SJSA1 (cell line): Measurements from ENCODE around the gene SS18L1. TPM values are rescaled to one million over a fixed set of nuclear protein-coding genes. Genes with fewer than 3 reads are reported as not detected.

Experiments
- DNase-seq, 2 experiments: peaks; one replicate each; pipeline ENCODE4 v3.0.0-alpha.2; 2015 to 2020; ENCODE audit warnings: low spot score in 2 of 2, low read depth in 1 of 2
- H3K27ac ChIP-seq: fragments of 250-450 bp; sonication (Bioruptor Pico); 2 replicates; pipeline ENCODE4 v1.5.1; 2020; ENCODE audit warnings: mild to moderate bottlenecking, moderate library complexity
- H3K27me3 ChIP-seq: fragments of 250-450 bp; sonication (Bioruptor Pico); replicated peaks from 2 replicates; pipeline ENCODE4 v1.5.1; 2020; ENCODE audit warnings: mild to moderate bottlenecking, moderate library complexity
- H3K36me3 ChIP-seq: fragments of 250-450 bp; sonication (Bioruptor Pico); 2 replicates; pipeline ENCODE4 v1.5.1; 2020; ENCODE audit warnings: mild to moderate bottlenecking
- H3K4me1 ChIP-seq: fragments of 250-450 bp; sonication (Bioruptor Pico); replicated peaks from 2 replicates; pipeline ENCODE4 v1.6.1; 2021; ENCODE audit warnings: mild to moderate bottlenecking
- H3K4me3 ChIP-seq: fragments of 250-450 bp; sonication (Bioruptor Pico); 2 replicates; pipeline ENCODE4 v1.5.1; 2020; ENCODE audit warnings: mild to moderate bottlenecking
- H3K9me3 ChIP-seq: fragments of 250-450 bp; sonication (Bioruptor Pico); replicated peaks from 2 replicates; pipeline ENCODE4 v1.5.1; 2020; ENCODE audit warnings: mild to moderate bottlenecking
- total RNA-seq: library from RNA; depleted of rRNA; stranded (reverse); fragments of >200 nt; shearing (Covaris generic); gene quantifications from 2 replicates; pipeline ENCODE4 v1.2.3, GENCODE V29; 2014

Gene SS18L1
- total RNA-seq, 1 experiment from 2014 or later, result 14.2 TPM

- no peaks in the 10 kb centered on the region for H3K9me3 ChIP-seq
- H3K27me3 ChIP-seq, result no peaks in the 10 kb centered on the region
- H3K27ac ChIP-seq, result no peak overlapping the region
- H3K4me3 ChIP-seq, result no peak overlapping the region
- no peak for DNase-seq
- no peaks in the 10 kb centered on the region for H3K4me1 ChIP-seq
- H3K36me3 ChIP-seq, result peaks cover 25% of the 10 kb centered on the region
Measured at GRCh38 chr20:62171245-62171644, 27.7 kb downstream of the SS18L1 start.

DNA sequence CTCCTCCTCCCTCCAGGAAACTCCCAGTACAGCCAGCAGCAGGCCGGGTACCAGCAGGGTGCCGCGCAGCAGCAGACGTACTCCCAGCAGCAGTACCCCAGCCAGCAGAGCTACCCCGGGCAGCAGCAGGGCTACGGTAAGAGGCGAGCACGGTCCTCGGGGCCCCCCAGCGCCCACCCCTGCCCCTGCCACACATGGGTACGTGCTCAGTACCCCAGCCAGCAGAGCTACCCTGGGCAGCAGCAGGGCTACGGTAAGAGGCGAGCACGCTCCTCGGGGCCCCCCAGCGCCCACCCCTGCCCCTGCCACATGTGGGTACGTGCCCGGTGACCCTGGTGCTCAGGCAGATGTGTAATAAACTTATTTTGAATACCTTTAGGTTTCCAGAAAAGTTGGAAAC is 29.1 kb downstream of the SS18L1 start:
- no peak overlapping the region for H3K4me3 ChIP-seq
- H3K9me3 ChIP-seq, result no peaks in the 10 kb centered on the region
- DNase-seq, result no peak
- no peak overlapping the region for H3K27ac ChIP-seq
- no peaks in the 10 kb centered on the region for H3K4me1 ChIP-seq
- no peaks in the 10 kb centered on the region for H3K27me3 ChIP-seq
- peaks cover 25% of the 10 kb centered on the region for H3K36me3 ChIP-seq

- Histone ChIP-seq H3K27me3 (no peaks in the 10 kb centered on the region), H3K36me3 (peaks cover 14% of the 10 kb centered on the region), H3K4me1 (no peaks in the 10 kb centered on the region), H3K9me3 (no peaks in the 10 kb centered on the region), H3K27ac (no peak overlapping the region), H3K4me3 (no peak overlapping the region)
- no peak for DNase-seq
Measured at GRCh38 chr20:62174021-62174804, 30.6 kb downstream of the SS18L1 start.

GRCh38 chr20:62174870-62175624 is 31.5 kb downstream of the SS18L1 start:
- Histone ChIP-seq H3K27ac (no peak overlapping the region), H3K4me1 (no peaks in the 10 kb centered on the region), H3K36me3 (peaks cover 17% of the 10 kb centered on the region), H3K27me3 (no peaks in the 10 kb centered on the region), H3K9me3 (no peaks in the 10 kb centered on the region), H3K4me3 (no peak overlapping the region)
- DNase-seq, result no peak

DNA sequence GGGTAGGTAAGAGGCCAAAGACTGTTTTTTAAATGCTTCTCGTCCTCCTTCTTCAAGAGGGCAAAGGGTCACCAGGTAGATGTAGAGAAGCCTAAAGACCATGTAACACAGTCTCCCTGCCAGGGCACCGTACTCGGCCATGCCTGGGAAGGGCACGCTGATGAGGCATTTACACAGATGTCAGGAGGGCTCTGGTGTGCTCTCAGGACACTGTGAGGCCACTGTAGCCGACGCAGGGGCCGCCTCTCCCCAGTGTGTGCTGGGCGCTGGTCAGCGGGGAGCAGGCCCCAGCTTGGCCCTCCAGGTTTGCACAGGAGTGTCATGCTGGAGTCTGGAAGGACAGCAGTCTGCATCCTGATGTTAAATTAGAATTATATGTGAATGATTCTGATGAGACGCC is 32.1 kb downstream of the SS18L1 start:
- H3K27ac ChIP-seq, result no peak overlapping the region
- no peak overlapping the region for H3K4me3 ChIP-seq
- peaks cover 21% of the 10 kb centered on the region for H3K36me3 ChIP-seq
- H3K27me3 ChIP-seq, result no peaks in the 10 kb centered on the region
- H3K4me1 ChIP-seq, result no peaks in the 10 kb centered on the region
- no peak for DNase-seq
- H3K9me3 ChIP-seq, result no peaks in the 10 kb centered on the region

DNA sequence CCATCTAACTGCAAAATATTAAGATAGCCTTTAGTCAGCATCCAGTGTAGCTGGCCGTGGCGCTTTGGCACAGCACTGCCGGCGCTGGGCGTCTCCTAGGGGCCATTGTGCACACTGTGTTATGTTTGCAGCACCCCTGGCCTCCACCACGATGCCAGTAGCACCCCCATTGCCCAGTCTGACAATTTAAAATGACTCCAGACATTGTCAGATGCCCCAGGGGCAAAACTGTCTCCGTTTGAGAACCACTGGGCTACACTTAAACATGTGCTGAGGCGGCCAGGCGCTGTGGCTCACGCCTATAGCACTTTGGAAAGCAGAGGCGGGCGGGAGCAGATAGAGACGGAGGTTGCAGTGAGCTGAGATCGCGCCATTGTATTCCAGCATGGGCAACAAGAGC is 33.3 kb downstream of the SS18L1 start:
- Histone ChIP-seq H3K36me3 (peaks cover 25% of the 10 kb centered on the region), H3K27me3 (no peaks in the 10 kb centered on the region), H3K27ac (no peak overlapping the region), H3K4me1 (peaks cover 2% of the 10 kb centered on the region), H3K4me3 (no peak overlapping the region), H3K9me3 (no peaks in the 10 kb centered on the region)
- no peak for DNase-seq

DNA sequence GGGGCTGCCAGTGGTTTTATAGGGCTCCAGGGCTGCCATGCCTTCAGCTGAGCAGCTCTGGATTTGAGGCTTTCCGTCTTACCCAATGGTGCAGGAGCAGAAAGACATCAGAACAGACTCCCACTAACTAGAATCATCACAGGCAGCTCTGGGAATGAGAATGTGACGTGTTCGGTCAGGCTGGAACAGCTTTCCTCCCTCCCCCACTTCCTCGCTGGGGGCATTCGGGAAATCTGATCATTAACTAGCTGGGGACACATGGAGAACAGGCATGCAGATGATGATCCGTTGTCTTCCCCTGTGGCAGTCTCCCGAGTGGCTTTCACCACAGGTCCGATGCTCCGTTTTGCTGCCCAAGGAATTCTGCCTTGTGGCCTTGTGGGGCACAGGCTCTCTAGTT is 33.7 kb downstream of the SS18L1 start:
- DNase-seq, result no peak
- H3K4me3 ChIP-seq, result no peak overlapping the region
- H3K9me3 ChIP-seq, result no peaks in the 10 kb centered on the region
- H3K4me1 ChIP-seq, result peaks cover 6% of the 10 kb centered on the region
- no peaks in the 10 kb centered on the region for H3K27me3 ChIP-seq
- no peak overlapping the region for H3K27ac ChIP-seq
- H3K36me3 ChIP-seq, result peaks cover 25% of the 10 kb centered on the region

DNA sequence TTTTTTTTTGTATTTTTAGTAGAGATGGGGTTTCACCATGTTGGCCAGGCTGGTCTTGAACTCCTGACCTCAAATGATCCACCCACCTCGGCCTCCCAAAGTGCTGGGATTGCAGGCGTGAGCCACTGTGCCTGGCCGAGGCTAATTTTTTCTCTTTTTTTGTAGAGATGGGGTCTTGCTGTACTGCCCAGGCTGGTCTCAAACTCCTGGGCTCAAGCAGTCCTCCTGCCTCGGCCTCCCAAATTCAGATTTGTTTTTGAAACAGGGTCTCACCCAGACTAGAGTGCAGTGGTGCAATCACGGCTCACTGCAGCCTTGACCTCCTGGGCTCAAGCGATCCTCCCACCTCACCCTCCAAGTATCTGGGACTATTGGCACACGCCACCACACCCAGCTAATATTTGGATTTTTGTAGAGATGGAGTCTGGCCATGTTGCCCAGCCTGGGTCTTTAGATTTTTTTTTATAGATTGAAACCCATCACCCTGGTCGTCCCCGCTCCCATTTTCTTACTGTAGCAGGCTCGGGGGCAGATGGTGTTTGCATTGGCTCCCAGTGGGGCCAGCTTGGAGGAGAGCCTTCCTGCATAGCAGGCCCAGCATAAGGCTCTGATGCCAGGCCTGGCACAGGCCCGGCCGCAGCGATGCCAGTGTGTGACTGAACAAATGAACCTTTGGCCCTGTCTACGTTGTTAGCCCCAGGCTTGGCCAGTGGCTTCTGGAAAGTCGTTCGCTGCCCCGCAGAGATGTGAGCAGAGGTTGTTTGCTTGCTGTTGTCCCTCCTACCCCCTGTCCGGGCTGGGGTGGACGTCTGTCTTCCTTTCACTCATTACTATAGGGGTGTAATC is 35.0 kb downstream of the SS18L1 start:
- peaks cover 6% of the 10 kb centered on the region for H3K4me1 ChIP-seq
- H3K9me3 ChIP-seq, result no peaks in the 10 kb centered on the region
- no peak overlapping the region for H3K4me3 ChIP-seq
- no peak overlapping the region for H3K27ac ChIP-seq
- peaks cover 28% of the 10 kb centered on the region for H3K36me3 ChIP-seq
- H3K27me3 ChIP-seq, result no peaks in the 10 kb centered on the region
- no peak for DNase-seq

- no peaks in the 10 kb centered on the region for H3K9me3 ChIP-seq
- DNase-seq, result no peak
- no peak overlapping the region for H3K27ac ChIP-seq
Measured at GRCh38 chr20:62179162-62179504, 35.6 kb downstream of the SS18L1 start.

GRCh38 chr20:62181808-62182207 is 38.2 kb downstream of the SS18L1 start:
- H3K4me3 ChIP-seq, result peak overlapping the region; percentile 91; the same call in 1 of the 2 replicates
- H3K36me3 ChIP-seq, result peaks cover 20% of the 10 kb centered on the region
- H3K27ac ChIP-seq, result no peak overlapping the region
- no peaks in the 10 kb centered on the region for H3K27me3 ChIP-seq
- DNase-seq, result no peak
- peaks cover 12% of the 10 kb centered on the region for H3K4me1 ChIP-seq
- no peaks in the 10 kb centered on the region for H3K9me3 ChIP-seq

More at GRCh38 chr20:62179162-62179504, 35.6 kb downstream of the SS18L1 start:
- Histone ChIP-seq H3K4me1 (peaks cover 12% of the 10 kb centered on the region), H3K27me3 (no peaks in the 10 kb centered on the region), H3K4me3 (no peak overlapping the region), H3K36me3 (peaks cover 27% of the 10 kb centered on the region)

DNA sequence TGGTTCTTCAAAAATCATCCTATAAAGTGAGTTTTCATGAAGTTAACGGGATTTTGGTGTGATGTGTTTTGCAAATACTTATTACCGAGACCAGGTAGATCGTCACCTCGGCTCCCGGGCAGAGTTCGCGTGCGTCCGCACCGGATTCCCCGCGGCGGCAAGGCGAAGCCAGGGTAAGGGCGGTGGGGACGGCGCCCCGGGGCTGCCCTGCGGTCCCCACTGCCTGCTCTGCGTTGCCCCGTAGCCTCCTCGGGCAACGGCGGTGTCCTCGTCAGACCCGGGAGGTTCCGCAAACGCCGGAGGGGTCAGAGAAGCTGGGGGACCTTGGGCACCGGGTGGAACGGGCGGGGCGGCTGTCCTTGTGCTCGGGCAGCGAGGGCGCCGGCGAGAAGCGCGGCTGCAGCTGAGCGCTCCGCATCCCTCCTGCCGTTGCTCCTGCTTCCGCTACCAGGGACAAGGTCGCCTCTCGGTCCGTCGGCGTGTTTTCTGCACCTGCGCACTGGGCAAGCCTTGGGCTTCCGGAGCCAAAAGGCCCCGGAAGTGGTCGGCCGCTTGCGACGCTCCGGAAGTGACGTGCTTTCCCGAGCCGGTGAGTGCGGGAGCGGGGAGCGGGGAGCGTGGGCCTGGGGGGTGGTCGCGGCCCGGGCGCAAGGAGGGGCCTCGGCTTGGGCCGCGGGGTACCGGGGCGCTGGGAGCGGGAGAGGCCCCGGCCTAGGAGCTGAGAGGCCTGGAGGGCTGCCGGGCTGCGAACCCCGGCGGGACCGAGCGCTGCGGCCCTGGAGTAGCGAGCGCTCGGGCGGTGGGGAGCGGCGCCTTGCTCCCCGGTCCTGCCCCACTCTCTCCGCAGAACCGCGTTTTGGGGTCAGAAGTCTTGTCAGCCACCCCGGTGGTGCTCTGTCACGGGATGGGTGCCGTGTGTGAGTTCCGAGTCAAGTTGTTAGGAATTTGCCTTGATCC is 39.2 kb downstream of the SS18L1 start, which contains the start of gene MTG2:
Gene MTG2, plus strand, starts transcription at position 560 of the 957 bp plus-strand sequence. CDS start 10,393 bp downstream, outside the sequence.
- peak; percentile 84 to 96 for DNase-seq
- H3K4me1 ChIP-seq, result peaks cover 12% of the 10 kb centered on the region
- no peaks in the 10 kb centered on the region for H3K9me3 ChIP-seq
- no peaks in the 10 kb centered on the region for H3K27me3 ChIP-seq
- peak within 1 kb of the TSS; percentile 91 for H3K4me3 ChIP-seq
- H3K27ac ChIP-seq, result peak within 1 kb of the TSS; percentile 86
- peaks cover 20% of the 10 kb centered on the region for H3K36me3 ChIP-seq

GRCh38 chr20:62183426-62184142 is 40.0 kb downstream of the SS18L1 start:
- Histone ChIP-seq H3K4me3 (peak overlapping the region; percentile 91), H3K36me3 (peaks cover 20% of the 10 kb centered on the region), H3K4me1 (peaks cover 12% of the 10 kb centered on the region), H3K27ac (peak overlapping the region; percentile 86), H3K27me3 (no peaks in the 10 kb centered on the region), H3K9me3 (no peaks in the 10 kb centered on the region)
- peak in 1 of 2 experiments; percentile 23 for DNase-seq
